GM12865 (cell line): ENCODE measurements around the gene EMX1.

Experiments used
- DNase-seq: peaks from one replicate; pipeline ENCODE4 v3.0.0; 2010; ENCODE audit warnings: low read depth
- H3K4me3 ChIP-seq: 2 replicates; pipeline ENCODE4 v1.5.1; 2011; ENCODE audit warnings: mild to moderate bottlenecking, low read depth, low read length, control low read depth
- CTCF ChIP-seq: IDR thresholded peaks from 2 replicates; pipeline ENCODE4 v1.5.1; 2011; ENCODE audit warnings: low read length, control low read depth, low read depth, inconsistent platforms; ENCODE audit not compliant: insufficient read depth; ENCODE audit errors: missing control alignments

Gene EMX1

GRCh38 chr2:72920318-72921087, 3.2 kb downstream of the EMX1 start:
- peak; percentile 61 for DNase-seq
- H3K4me3 ChIP-seq = no peak overlapping the region; the same call in 1 of the 2 replicates
- TF ChIP-seq CTCF = no peak

GRCh38 chr2:72921088-72921851, 4.0 kb downstream of the EMX1 start:
- H3K4me3 ChIP-seq = no peak overlapping the region
- DNase-seq = no peak

GRCh38 chr2:72921853-72922252, 4.5 kb downstream of the EMX1 start:
- no peak overlapping the region for H3K4me3 ChIP-seq
- no peak for DNase-seq
- TF ChIP-seq CTCF = no peak

More at GRCh38 chr2:72921088-72921851, 4.0 kb downstream of the EMX1 start:
- no peak for TF ChIP-seq CTCF

GRCh38 chr2:72923833-72924352, 6.6 kb downstream of the EMX1 start:
- TF ChIP-seq CTCF = no peak
- H3K4me3 ChIP-seq = no peak overlapping the region
- no peak for DNase-seq

- TF ChIP-seq CTCF = no peak
- no peak overlapping the region for H3K4me3 ChIP-seq
- peak; percentile 40 for DNase-seq
Measured at GRCh38 chr2:72924353-72925240, 7.3 kb downstream of the EMX1 start.

GRCh38 chr2:72925328-72925943, 8.1 kb downstream of the EMX1 start:
- DNase-seq = no peak
- H3K4me3 ChIP-seq = no peak overlapping the region
- TF ChIP-seq CTCF = no peak
